IMR-90 (cell line): ENCODE results near the gene YPEL1.

Source experiments
- BHLHE40 ChIP-seq: fragments of 150-350 bp; IDR thresholded peaks from 2 replicates; pipeline ENCODE4 v1.6.1; 2016; ENCODE audit warnings: mild to moderate bottlenecking, low read depth, low read length
- CEBPB ChIP-seq: IDR thresholded peaks from 2 replicates; pipeline ENCODE4 v1.6.1; 2012; ENCODE audit warnings: low read depth, low read length, improper control_type of control experiment
- CHD1 ChIP-seq: IDR thresholded peaks from 2 replicates; pipeline ENCODE4 v1.6.1; 2012; ENCODE audit warnings: low read depth, low read length, improper control_type of control experiment
- POLR2A ChIP-seq: IDR thresholded peaks from 2 replicates; pipeline ENCODE4 v1.6.1; 2012; ENCODE audit warnings: mild to moderate bottlenecking, low read depth, low read length
- RAD21 ChIP-seq: IDR thresholded peaks from 2 replicates; pipeline ENCODE4 v1.6.1; 2012; ENCODE audit warnings: low read length, improper control_type of control experiment
- USF2 ChIP-seq: fragments of 150-350 bp; IDR thresholded peaks from 2 replicates; pipeline ENCODE4 v1.6.1; 2017; ENCODE audit warnings: mild to moderate bottlenecking, antibody characterized with exemption, low read length, low read depth
- TF ChIP-seq, protein P1 (sequence below): conservative IDR thresholded peaks from 2 replicates; pipeline ENCODE4 v1.5.1; 2012; ENCODE audit warnings: mild to moderate bottlenecking, low read depth, low read length, improper control_type of control experiment
- TF ChIP-seq, protein P2 (sequence below): fragments of 150-350 bp; IDR thresholded peaks from 2 replicates; pipeline ENCODE4 v1.6.1; 2016; ENCODE audit warnings: low read depth, mild to moderate bottlenecking, low read length, moderate library complexity, borderline replicate concordance

GRCh38 chr22:21738081-21738480, 2.5 kb upstream of the YPEL1 start:
- TF ChIP-seq, protein P1, sequence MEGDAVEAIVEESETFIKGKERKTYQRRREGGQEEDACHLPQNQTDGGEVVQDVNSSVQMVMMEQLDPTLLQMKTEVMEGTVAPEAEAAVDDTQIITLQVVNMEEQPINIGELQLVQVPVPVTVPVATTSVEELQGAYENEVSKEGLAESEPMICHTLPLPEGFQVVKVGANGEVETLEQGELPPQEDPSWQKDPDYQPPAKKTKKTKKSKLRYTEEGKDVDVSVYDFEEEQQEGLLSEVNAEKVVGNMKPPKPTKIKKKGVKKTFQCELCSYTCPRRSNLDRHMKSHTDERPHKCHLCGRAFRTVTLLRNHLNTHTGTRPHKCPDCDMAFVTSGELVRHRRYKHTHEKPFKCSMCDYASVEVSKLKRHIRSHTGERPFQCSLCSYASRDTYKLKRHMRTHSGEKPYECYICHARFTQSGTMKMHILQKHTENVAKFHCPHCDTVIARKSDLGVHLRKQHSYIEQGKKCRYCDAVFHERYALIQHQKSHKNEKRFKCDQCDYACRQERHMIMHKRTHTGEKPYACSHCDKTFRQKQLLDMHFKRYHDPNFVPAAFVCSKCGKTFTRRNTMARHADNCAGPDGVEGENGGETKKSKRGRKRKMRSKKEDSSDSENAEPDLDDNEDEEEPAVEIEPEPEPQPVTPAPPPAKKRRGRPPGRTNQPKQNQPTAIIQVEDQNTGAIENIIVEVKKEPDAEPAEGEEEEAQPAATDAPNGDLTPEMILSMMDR: no peak
- TF ChIP-seq RAD21: no peak
- no peak for TF ChIP-seq POLR2A
- no peak for TF ChIP-seq USF2
- no peak for TF ChIP-seq CEBPB
- TF ChIP-seq, protein P2, sequence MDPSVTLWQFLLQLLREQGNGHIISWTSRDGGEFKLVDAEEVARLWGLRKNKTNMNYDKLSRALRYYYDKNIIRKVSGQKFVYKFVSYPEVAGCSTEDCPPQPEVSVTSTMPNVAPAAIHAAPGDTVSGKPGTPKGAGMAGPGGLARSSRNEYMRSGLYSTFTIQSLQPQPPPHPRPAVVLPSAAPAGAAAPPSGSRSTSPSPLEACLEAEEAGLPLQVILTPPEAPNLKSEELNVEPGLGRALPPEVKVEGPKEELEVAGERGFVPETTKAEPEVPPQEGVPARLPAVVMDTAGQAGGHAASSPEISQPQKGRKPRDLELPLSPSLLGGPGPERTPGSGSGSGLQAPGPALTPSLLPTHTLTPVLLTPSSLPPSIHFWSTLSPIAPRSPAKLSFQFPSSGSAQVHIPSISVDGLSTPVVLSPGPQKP: no peak
- no peak for TF ChIP-seq BHLHE40
- no peak for TF ChIP-seq CHD1
